ENCODE results near the gene CAPN5. TPM values are rescaled to one million over a fixed set of nuclear protein-coding genes. Genes with fewer than 3 reads are reported as not detected.

The CAPN5 gene
- total and polyA plus RNA-seq, 2 of the 13 experiments (the other 11 are each of a cell fraction or from before 2014, with no cell fraction given), result 0.27 to 1.2 TPM

DNA sequence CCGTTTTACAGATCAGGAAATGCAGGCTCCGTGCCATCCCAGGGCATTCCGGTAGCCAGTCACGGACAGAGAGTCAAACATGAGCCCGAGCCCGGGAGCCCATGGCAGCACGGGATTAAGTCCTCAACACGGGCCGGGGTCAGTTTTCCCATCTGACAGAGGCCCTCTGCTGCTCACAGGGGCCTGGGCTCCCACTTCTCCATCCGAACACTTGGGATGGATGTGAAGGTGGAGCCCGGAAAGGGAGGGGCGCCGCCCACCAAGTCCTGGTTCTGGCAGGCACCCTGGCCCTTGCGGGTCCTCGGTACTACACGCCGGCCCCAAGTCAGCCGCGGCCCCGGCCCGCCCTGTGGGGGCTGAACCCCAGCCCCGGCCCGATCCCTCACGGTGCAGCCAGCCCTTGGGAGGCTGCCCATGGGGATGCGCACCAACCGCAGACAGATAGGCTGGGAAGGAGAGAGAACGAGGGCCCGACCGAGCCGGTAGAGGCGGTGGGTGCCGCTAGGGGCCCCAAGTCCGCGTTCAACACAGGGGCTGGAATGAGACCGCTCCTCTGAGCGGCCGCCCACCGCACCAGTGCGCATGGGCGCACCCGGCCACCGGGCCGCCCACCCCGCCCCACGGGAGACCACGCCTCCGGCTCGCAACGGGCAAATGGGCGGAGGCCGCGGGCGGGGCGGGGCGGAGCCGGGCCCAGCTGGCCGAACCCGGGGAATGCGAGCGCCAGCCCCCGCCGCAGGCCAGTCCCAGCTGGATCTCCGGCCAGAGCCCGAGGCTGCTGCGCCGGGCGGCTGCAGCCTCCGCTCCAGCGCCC lies at the start of gene CAPN5 (continued):
- TF ChIP-seq PITX1 (CRISPR knock-in tag; IDR thresholded peaks at IDR 0.05) (no peak), SP5 (CRISPR knock-in tag; IDR thresholded peaks at IDR 0.05; ENCODE audit: borderline replicate concordance, low read depth) (peak; percentile 45; the same call in 1 of the 2 replicates), ELF4 (CRISPR knock-in tag; IDR thresholded peaks at IDR 0.05; ENCODE audit: borderline replicate concordance) (no peak), ARNT2 (CRISPR knock-in tag; IDR thresholded peaks at IDR 0.05; ENCODE audit: low read depth) (peak; percentile 81; the same call in 1 of the 2 replicates), NONO (IDR thresholded peaks at IDR 0.05) (no peak), NONO (CRISPR knock-in tag; conservative IDR thresholded peaks at IDR 0.05) (peak; percentile 60; the same call in 1 of the 2 replicates), ZNF567 (CRISPR knock-in tag; IDR thresholded peaks at IDR 0.05; ENCODE audit: borderline replicate concordance) (peak; percentile 89), ZNF788 (CRISPR knock-in tag; IDR thresholded peaks at IDR 0.05; ENCODE audit: borderline replicate concordance) (0 out of 2 replicates have a peak, but pooled peaks have one; percentile 43), KMT2B (CRISPR knock-in tag; IDR thresholded peaks at IDR 0.05) (0 out of 2 replicates have a peak, but pooled peaks have one; percentile 19), AKAP8 (CRISPR knock-in tag; IDR thresholded peaks at IDR 0.05) (peak; percentile 58; the same call in 1 of the 2 replicates), KAT2B (IDR thresholded peaks at IDR 0.05; ENCODE audit: borderline replicate concordance, low read depth, low read length) (no peak), TAF1 (CRISPR knock-in tag; IDR thresholded peaks at IDR 0.05) (peak; percentile 25; the same call in 1 of the 2 replicates), SALL2 (CRISPR knock-in tag; IDR thresholded peaks at IDR 0.05) (0 out of 2 replicates have a peak, but pooled peaks have one; percentile 31), ZNF678 (CRISPR knock-in tag; IDR thresholded peaks at IDR 0.05) (no peak), ZNF709 (CRISPR knock-in tag; IDR thresholded peaks at IDR 0.05) (no peak), MTF2 (CRISPR knock-in tag; IDR thresholded peaks at IDR 0.05; ENCODE audit: borderline replicate concordance) (peak; percentile 79; the same call in 1 of the 2 replicates), EEA1 (CRISPR knock-in tag; IDR thresholded peaks at IDR 0.05; ENCODE audit: borderline replicate concordance) (peak; percentile 73; the same call in 1 of the 2 replicates), ZSCAN21 (CRISPR knock-in tag; IDR thresholded peaks at IDR 0.05; ENCODE audit: borderline replicate concordance) (peak; percentile 47; the same call in 1 of the 2 replicates), RAD21 (CRISPR knock-in tag; IDR thresholded peaks at IDR 0.05) (peak; percentile 64)
- TF ChIP-seq, protein P1, sequence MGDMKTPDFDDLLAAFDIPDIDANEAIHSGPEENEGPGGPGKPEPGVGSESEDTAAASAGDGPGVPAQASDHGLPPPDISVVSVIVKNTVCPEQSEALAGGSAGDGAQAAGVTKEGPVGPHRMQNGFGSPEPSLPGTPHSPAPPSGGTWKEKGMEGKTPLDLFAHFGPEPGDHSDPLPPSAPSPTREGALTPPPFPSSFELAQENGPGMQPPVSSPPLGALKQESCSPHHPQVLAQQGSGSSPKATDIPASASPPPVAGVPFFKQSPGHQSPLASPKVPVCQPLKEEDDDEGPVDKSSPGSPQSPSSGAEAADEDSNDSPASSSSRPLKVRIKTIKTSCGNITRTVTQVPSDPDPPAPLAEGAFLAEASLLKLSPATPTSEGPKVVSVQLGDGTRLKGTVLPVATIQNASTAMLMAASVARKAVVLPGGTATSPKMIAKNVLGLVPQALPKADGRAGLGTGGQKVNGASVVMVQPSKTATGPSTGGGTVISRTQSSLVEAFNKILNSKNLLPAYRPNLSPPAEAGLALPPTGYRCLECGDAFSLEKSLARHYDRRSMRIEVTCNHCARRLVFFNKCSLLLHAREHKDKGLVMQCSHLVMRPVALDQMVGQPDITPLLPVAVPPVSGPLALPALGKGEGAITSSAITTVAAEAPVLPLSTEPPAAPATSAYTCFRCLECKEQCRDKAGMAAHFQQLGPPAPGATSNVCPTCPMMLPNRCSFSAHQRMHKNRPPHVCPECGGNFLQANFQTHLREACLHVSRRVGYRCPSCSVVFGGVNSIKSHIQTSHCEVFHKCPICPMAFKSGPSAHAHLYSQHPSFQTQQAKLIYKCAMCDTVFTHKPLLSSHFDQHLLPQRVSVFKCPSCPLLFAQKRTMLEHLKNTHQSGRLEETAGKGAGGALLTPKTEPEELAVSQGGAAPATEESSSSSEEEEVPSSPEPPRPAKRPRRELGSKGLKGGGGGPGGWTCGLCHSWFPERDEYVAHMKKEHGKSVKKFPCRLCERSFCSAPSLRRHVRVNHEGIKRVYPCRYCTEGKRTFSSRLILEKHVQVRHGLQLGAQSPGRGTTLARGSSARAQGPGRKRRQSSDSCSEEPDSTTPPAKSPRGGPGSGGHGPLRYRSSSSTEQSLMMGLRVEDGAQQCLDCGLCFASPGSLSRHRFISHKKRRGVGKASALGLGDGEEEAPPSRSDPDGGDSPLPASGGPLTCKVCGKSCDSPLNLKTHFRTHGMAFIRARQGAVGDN (CRISPR knock-in tag; IDR thresholded peaks at IDR 0.05), result peak; percentile 79
- TF ChIP-seq, protein P2, sequence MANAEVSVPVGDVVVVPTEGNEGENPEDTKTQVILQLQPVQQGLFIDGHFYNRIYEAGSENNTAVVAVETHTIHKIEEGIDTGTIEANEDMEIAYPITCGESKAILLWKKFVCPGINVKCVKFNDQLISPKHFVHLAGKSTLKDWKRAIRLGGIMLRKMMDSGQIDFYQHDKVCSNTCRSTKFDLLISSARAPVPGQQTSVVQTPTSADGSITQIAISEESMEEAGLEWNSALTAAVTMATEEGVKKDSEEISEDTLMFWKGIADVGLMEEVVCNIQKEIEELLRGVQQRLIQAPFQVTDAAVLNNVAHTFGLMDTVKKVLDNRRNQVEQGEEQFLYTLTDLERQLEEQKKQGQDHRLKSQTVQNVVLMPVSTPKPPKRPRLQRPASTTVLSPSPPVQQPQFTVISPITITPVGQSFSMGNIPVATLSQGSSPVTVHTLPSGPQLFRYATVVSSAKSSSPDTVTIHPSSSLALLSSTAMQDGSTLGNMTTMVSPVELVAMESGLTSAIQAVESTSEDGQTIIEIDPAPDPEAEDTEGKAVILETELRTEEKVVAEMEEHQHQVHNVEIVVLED (CRISPR knock-in tag; IDR thresholded peaks at IDR 0.05; ENCODE audit: borderline replicate concordance), result 0 out of 2 replicates have a peak, but pooled peaks have one; percentile 19
- TF ChIP-seq, protein P3, sequence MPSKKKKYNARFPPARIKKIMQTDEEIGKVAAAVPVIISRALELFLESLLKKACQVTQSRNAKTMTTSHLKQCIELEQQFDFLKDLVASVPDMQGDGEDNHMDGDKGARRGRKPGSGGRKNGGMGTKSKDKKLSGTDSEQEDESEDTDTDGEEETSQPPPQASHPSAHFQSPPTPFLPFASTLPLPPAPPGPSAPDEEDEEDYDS (CRISPR knock-in tag; IDR thresholded peaks at IDR 0.05), result peak; percentile 27; the same call in 1 of the 2 replicates
- TF ChIP-seq, protein P4, sequence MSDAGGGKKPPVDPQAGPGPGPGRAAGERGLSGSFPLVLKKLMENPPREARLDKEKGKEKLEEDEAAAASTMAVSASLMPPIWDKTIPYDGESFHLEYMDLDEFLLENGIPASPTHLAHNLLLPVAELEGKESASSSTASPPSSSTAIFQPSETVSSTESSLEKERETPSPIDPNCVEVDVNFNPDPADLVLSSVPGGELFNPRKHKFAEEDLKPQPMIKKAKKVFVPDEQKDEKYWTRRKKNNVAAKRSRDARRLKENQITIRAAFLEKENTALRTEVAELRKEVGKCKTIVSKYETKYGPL (CRISPR knock-in tag; IDR thresholded peaks at IDR 0.05), result no peak

Data from HepG2 (cell line).